DND-41 (cell line): ENCODE measurements around the gene SGCD.

ENCODE experiments used
- CTCF ChIP-seq: IDR thresholded peaks from 2 replicates; pipeline ENCODE4 v1.5.1; 2012; ENCODE audit warnings: borderline replicate concordance, low read length, moderate library complexity, mild to moderate bottlenecking; ENCODE audit not compliant: poor library complexity, severe bottlenecking; ENCODE audit errors: extremely low read depth
- EZH2 ChIP-seq: IDR thresholded peaks from 3 replicates; pipeline ENCODE4 v1.6.1; 2012; ENCODE audit warnings: borderline replicate concordance, low read depth, mild to moderate bottlenecking, moderate library complexity, low read length, inconsistent platforms; ENCODE audit not compliant: severe bottlenecking

- no peak for TF ChIP-seq CTCF
- TF ChIP-seq EZH2, result no peak
Observed at GRCh38 chr5:156617426-156617825, 290.5 kb downstream of the SGCD start.
